Transverse colon (tissue), 4 donors: ENCODE data around the gene KDM4D. TPM values are rescaled to one million over a fixed set of nuclear protein-coding genes. Genes with fewer than 3 reads are reported as not detected.

Source experiments
- DNase-seq: peaks from one replicate; pipeline ENCODE4 v3.0.0-alpha.2; 2019
- H3K27ac ChIP-seq, 4 donors: fragments of 200-600 bp; sonication (generic); 2 replicates each; pipeline ENCODE4 v1.5.1; 2016 to 2018; ENCODE audit warnings: inconsistent platforms in 4 of 4
- H3K27me3 ChIP-seq: fragments of 200-600 bp; sonication (generic); 2 replicates; pipeline ENCODE4 v1.5.1; 2017; ENCODE audit warnings: inconsistent platforms
- H3K36me3 ChIP-seq, 4 donors: fragments of 200-600 bp; sonication (generic); 2 replicates each; pipeline ENCODE4 v1.5.1; 2017 to 2019; ENCODE audit warnings: inconsistent platforms in 4 of 4
- H3K4me1 ChIP-seq, 4 donors: fragments of 200-600 bp; sonication (generic); 2 replicates each; pipeline ENCODE4 v1.5.1; 2017 to 2020; ENCODE audit warnings: inconsistent platforms in 4 of 4
- H3K4me3 ChIP-seq, 4 donors: fragments of 200-600 bp; sonication (generic); 1 replicate in 1 of 4; 2 replicates in 3 of 4; pipeline versions ENCODE4 v1.5.1 to v1.6.1; 2017 to 2019; ENCODE audit warnings: inconsistent platforms in 4 of 4
- H3K9me3 ChIP-seq, 2 donors: fragments of 200-600 bp; sonication (generic); 2 replicates each; pipeline ENCODE4 v1.5.1; 2017 to 2019; ENCODE audit warnings: inconsistent platforms in 2 of 2
- EP300 ChIP-seq: sonication (generic); formaldehyde crosslinking; IDR thresholded peaks from one replicate; pipeline ENCODE4 v1.6.1; 2017; ENCODE audit warnings: antibody characterized with exemption, low read depth
- POLR2A ChIP-seq: fragments of 450-650 bp; IDR thresholded peaks from one replicate; pipeline ENCODE4 v1.6.1; 2016; ENCODE audit warnings: antibody characterized with exemption, mild to moderate bottlenecking, moderate library complexity
- POLR2AphosphoS5 ChIP-seq, 3 donors: sonication (generic); formaldehyde crosslinking; IDR thresholded peaks; one replicate each; pipeline ENCODE4 v1.6.1; 2016; ENCODE audit warnings: antibody characterized with exemption in 3 of 3
- WGBS, 2 donors: methylation state at CpG; one replicate each; pipeline ENCODE4 v1.1.5; 2018; ENCODE audit warnings: low coverage in 1 of 2; 5-methylcytosine and 5-hydroxymethylcytosine counted together
- in situ Hi-C, 4 donors: fragments of 200-750 bp; cut with MboI; loops; one replicate each; pipeline versions ENCODE4 v1.15.0 to v1.15.1; 2017; ENCODE audit warnings: low sequenced_read_pairs in 3 of 4, low pct_ligation_motif_present in 1 of 4, low pct_unique_long_range_greater_than_20kb in 1 of 4
- intact Hi-C: fragments of 100-400 bp; cut with DNase I; formaldehyde crosslinking; loops from one replicate; pipeline ENCODE4 v1.15.1; 2023; ENCODE audit warnings: low total_unique reads
- total RNA-seq, 4 donors: library from RNA; depleted of rRNA; stranded (reverse); fragments of >200 nt; gene quantifications; one replicate each; pipeline ENCODE4 v1.1.0, GENCODE V29; 2016
- TF ChIP-seq, protein P1 (sequence below), 5 experiments: fragments of 200-600 bp in 3 of 5; fragments of 450-650 bp in 2 of 5; sonication (generic) in 3 of 5; IDR thresholded peaks; 1 replicate in 2 of 5; 2 replicates in 3 of 5; pipeline ENCODE4 v1.5.1; 2016 to 2017; ENCODE audit warnings: antibody characterized with exemption in 5 of 5, inconsistent platforms in 3 of 5, mild to moderate bottlenecking in 2 of 5, moderate library complexity in 1 of 5

Gene KDM4D
- total RNA-seq, 4 donors from 2014 or later, result 0.27 to 3.0 (median 0.32) TPM; not detected in 1

- no peak for DNase-seq
- no peaks in the 10 kb centered on the region for H3K4me1 ChIP-seq
- no peaks in the 10 kb centered on the region for H3K36me3 ChIP-seq
- no peak for TF ChIP-seq POLR2A
- TF ChIP-seq POLR2AphosphoS5 (IDR thresholded peaks at IDR 0.05), result no peak
- TF ChIP-seq, protein P1, sequence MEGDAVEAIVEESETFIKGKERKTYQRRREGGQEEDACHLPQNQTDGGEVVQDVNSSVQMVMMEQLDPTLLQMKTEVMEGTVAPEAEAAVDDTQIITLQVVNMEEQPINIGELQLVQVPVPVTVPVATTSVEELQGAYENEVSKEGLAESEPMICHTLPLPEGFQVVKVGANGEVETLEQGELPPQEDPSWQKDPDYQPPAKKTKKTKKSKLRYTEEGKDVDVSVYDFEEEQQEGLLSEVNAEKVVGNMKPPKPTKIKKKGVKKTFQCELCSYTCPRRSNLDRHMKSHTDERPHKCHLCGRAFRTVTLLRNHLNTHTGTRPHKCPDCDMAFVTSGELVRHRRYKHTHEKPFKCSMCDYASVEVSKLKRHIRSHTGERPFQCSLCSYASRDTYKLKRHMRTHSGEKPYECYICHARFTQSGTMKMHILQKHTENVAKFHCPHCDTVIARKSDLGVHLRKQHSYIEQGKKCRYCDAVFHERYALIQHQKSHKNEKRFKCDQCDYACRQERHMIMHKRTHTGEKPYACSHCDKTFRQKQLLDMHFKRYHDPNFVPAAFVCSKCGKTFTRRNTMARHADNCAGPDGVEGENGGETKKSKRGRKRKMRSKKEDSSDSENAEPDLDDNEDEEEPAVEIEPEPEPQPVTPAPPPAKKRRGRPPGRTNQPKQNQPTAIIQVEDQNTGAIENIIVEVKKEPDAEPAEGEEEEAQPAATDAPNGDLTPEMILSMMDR (IDR thresholded peaks at IDR 0.05), result no peak
- no peak for TF ChIP-seq EP300
- H3K9me3 ChIP-seq, result no peaks in the 10 kb centered on the region
- no peak overlapping the region for H3K27ac ChIP-seq
- H3K27me3 ChIP-seq, result no peaks in the 10 kb centered on the region
- intact Hi-C loops (no loop called here), in situ Hi-C loops (loop anchor here in 1 of 4 donors (25.0 kb wide), 1 partner anchor 139 kb away; no protein-coding TSS in a partner anchor)
- no peak overlapping the region for H3K4me3 ChIP-seq
- WGBS, 2 donors, result 96% methylated on average over 13 of the region's 13 CpGs; no CpG with 5 or more reads in 1 of the 2 donors
These were observed 24.8 kb downstream of the KDM4D start for GRCh38 chr11:94998285-94998684.

GRCh38 chr11:95003716-95004115 is 30.2 kb downstream of the KDM4D start:
- DNase-seq, result no peak
- Histone ChIP-seq H3K9me3 (no peaks in the 10 kb centered on the region), H3K27me3 (no peaks in the 10 kb centered on the region), H3K4me3 (no peak overlapping the region), H3K4me1 (no peaks in the 10 kb centered on the region), H3K36me3 (no peaks in the 10 kb centered on the region), H3K27ac (no peak overlapping the region)
- intact Hi-C loops, result no loop called here
- TF ChIP-seq, protein P1 (IDR thresholded peaks at IDR 0.05), result no peak
- TF ChIP-seq POLR2A (no peak), EP300 (no peak), POLR2AphosphoS5 (IDR thresholded peaks at IDR 0.05) (no peak)
- in situ Hi-C loops, result no loop called here

DNA sequence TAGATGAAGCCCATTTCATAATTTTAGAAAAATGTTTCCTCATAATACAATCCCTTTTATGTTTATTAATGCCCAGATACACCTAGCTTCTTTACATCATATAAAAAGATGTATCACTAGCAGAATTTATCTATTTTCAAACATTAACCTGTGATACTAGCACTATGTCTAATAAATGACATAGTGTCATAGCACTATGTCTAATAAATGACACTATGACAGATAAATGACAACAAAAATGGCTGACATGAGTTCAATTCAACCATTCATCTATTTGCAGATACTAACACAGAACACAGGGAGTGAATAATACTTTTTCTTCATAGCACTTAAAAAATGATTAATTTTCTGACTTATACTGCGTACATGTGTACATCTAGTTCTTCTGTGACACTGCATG is 32.1 kb downstream of the KDM4D start:
- intact Hi-C loops (no loop called here), in situ Hi-C loops (no loop called here)
- Histone ChIP-seq H3K27me3 (no peaks in the 10 kb centered on the region), H3K36me3 (no peaks in the 10 kb centered on the region), H3K4me3 (no peak overlapping the region), H3K4me1 (no peaks in the 10 kb centered on the region), H3K9me3 (no peaks in the 10 kb centered on the region), H3K27ac (no peak overlapping the region)
- TF ChIP-seq, protein P1 (IDR thresholded peaks at IDR 0.05), result no peak
- TF ChIP-seq POLR2AphosphoS5 (IDR thresholded peaks at IDR 0.05), result no peak
- TF ChIP-seq POLR2A, result no peak
- no peak for TF ChIP-seq EP300
- DNase-seq, result no peak
- 80 to 85% methylated on average over 1 of the region's 1 CpG for WGBS, 2 donors

- in situ Hi-C loops, result no loop called here
These were observed 37.9 kb downstream of the KDM4D start for GRCh38 chr11:95011376-95011775.

GRCh38 chr11:95014184-95014821 is 40.8 kb downstream of the KDM4D start:
- H3K36me3 ChIP-seq, result no peaks in the 10 kb centered on the region
- TF ChIP-seq POLR2A, result no peak
- TF ChIP-seq, protein P1 (IDR thresholded peaks at IDR 0.05), result no peak
- TF ChIP-seq POLR2AphosphoS5 (IDR thresholded peaks at IDR 0.05), result no peak
- TF ChIP-seq EP300, result no peak
- no peaks in the 10 kb centered on the region for H3K9me3 ChIP-seq
- no peak for DNase-seq
- WGBS, 2 donors, result 77 to 90% methylated on average over 3 to 12 of the region's 12 CpGs
- H3K27ac ChIP-seq, result no peak overlapping the region
- no peaks in the 10 kb centered on the region for H3K4me1 ChIP-seq
- H3K4me3 ChIP-seq, result no peak overlapping the region
- no peaks in the 10 kb centered on the region for H3K27me3 ChIP-seq
- in situ Hi-C loops, result no loop called here
- intact Hi-C loops, result no loop called here

More at GRCh38 chr11:95011376-95011775, 37.9 kb downstream of the KDM4D start:
- DNase-seq, result no peak
- intact Hi-C loops, result no loop called here
- no peaks in the 10 kb centered on the region for H3K4me1 ChIP-seq
- H3K36me3 ChIP-seq, result no peaks in the 10 kb centered on the region
- H3K4me3 ChIP-seq, result no peak overlapping the region
- no peaks in the 10 kb centered on the region for H3K27me3 ChIP-seq
- no peak overlapping the region for H3K27ac ChIP-seq
- no peaks in the 10 kb centered on the region for H3K9me3 ChIP-seq
- no peak for TF ChIP-seq POLR2A
